HG03095 (cell line): ENCODE results near the gene ALK.
"Not testable (repeated sequence)": the region's sequence is repeated elsewhere in the genome, so short reads cannot be mapped to it uniquely, and the experiment has no call there.

Experiments used
- ATAC-seq: cut with Tn5 transposase; IDR thresholded peaks from one replicate; pipeline ENCODE4 v1.9.1; 2021; ENCODE audit warnings: moderate library complexity; ENCODE audit not compliant: unreplicated experiment

Gene ALK

DNA sequence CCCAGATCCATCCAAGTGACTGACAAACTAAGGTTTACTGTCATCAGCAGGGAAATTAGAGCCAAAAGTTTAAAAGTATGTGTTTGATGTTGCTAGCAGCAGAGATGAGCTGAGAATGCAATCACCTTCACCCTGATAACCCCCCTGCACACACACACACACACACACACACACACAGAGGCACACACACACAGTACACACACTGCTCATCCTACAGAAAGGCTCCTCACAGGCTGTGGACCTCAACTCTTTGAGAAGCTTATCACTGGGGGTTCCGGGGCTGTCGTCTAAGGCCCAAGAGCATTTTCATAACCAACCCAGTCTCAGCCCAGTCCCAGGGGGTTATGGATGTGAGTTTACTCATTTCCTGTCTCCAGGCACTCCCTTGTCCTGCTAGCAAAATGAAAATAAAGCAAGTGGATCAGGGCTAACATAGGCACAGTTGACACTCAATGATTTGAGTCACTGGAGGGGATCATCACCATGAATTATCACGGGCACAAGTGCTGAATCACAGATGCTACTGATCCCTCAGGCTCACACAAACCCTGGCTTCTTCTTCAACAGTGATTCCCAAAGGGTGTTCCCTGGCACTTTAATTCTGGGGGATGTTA lies 76.6 kb downstream of the ALK start:
- no peak for ATAC-seq

DNA sequence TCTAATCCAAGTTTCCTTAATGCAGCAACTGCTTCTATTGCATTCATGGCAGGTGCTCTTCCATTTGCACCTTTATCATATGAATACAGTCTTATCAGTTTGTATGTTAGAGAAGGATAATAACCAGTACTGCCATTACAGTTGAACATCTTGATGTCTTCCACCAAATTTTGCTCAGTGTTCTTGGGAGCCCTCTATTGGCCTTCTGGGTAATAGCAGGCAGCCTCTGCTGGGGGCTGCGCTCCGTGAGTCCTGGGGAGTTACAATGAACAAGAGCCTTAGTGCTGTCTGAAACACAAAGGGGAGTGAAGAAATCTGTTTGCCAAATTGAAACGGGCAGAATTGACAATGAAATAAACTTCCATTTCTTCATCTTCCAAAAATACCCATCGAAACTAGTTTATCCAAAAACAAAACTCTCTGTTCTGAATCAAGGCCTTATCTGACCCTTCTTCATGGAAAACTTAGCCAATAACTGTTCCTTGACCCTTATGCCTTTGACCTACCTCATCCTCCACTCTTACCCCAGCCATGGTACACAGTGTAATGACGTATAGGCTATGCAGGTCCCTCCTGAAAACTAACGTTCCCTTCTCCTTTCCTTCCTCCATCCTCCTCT lies 79.9 kb downstream of the ALK start:
- no peak for ATAC-seq

DNA sequence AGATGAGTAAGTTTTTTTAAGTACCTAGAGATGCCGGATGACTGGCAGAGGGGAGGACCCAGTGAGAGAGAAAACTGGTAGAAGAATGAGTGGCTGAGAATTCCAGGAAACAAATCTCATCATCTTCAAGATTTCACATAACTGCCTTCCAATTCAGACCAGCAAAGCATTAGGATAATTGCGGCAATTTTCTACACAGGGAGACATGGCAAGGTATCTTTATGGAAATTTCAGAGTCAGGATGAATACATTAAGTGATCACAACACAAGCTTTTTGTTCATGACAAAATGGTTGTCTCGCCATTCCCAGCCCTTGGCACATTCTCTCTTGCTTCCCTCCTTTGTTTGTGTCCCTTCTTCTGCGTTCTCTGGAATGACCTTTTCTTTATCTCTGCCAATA lies 82.1 kb downstream of the ALK start:
- ATAC-seq: no peak

DNA sequence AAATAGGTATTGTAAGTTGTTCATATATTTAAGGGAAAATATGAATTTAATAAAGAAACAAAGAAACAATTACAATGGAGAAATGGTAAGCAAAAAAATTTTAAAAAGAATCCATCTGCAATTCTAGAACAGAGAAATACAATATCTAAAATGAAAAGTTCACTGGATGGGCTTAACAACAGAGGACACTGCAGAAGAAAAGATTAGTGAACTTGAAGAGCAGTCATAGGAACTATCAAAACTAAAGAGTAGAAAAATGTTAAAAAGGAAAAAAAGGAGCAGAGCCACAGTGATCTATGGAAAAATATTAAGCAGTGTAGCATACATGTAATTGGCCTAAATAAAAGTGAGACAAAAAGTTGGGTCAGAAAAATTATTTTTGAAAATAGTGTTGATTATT lies 83.5 kb downstream of the ALK start:
- no peak for ATAC-seq

DNA sequence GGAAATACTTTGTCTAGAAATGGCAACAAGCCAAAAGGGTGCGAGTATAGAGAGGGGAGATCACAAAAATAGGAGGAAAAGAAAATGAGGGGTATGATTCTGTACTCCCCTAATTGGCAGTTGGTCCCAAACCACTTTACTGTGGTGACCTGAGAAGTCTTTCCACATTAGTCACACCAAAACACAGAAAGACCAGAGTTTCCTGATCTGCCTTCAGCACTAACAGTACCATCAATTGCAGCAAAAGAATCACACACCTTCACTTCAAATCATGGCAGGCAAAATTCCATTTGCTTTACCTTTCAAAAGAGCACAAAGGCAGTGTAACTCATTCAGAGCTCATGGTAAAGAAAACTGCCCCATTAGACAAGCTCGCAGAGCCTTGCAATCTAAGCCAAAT lies 86.8 kb downstream of the ALK start:
- ATAC-seq: no peak

DNA sequence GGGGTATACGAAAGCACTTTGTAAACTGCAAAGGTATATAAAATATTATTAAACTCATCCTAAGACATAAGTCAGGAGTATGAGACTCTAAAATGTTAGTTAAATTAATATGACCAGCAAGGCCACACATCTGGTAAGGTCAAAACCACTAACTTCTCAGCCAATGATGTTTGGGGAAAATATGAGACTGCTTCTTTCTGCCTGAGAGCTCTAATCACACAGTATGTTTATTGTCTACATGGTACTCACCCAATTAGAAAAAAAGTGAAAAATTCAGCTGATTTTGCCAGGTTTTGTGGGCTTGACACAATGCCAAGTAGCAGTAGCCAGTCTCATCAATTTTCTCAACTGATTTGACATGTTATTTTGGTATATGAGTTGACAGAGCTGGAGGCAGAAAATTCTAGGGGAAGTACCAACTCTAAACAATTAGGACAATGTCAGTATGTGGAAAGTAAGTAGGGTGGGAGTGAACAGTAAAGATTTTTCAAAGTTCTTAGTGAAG lies 87.3 kb downstream of the ALK start:
- no peak for ATAC-seq

DNA sequence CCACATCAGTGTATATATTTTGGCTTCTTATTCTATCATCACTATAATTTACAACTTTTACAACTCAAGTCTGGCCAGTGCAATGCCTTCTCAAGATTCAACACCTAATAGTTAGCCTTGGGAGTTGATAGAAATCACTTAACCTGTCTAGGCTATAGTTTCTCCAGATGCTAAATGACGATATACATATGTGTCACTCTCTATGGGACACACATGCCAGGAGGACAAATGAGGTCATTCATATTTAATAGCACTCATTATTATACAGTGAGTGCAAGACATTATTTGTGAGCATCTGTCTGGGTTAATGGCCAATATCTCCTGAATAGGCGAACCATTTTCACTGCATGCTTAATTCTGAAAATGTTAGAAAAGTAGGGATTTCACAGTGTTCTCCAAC lies 89.8 kb downstream of the ALK start:
- no peak for ATAC-seq

DNA sequence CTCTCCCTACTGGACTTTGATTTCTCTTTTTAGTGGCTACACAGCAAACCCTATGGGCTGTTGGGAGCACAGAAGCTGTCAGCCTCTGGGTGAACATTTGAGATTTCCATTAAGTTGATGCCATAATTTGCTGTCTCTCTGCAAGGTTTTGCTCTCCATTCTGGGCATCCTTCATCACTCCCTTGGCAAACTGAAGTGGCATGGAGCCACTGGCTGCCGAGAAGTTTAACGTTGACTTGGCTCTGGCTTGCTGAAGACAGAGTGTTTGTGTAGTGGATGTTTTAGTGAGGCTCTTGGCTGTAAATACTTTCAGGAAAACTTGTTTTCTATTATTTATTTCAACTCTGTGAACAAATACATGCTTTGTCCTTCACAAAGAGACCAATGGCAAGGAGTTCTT lies 91.5 kb downstream of the ALK start:
- no peak for ATAC-seq

DNA sequence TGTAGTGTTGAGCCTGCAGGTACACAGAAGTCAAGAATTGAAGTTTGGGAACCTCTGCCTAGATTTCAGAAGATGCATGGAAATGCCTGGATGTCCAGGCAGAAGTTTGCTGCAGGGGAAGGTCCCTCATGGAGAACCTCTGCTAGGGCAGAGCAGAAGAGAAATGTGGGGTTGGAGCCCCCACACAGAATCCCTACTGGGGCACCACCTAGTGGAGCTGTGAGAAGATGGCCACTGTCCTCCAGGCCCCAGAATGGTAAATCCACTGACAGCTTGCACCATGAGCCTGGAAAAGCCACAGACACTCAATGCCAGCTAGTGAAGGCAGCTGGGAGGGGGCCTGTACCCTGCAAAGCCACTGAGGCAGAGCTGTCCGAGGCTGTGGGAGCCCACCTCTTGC lies 97.2 kb downstream of the ALK start:
- not testable (repeated sequence) for ATAC-seq

DNA sequence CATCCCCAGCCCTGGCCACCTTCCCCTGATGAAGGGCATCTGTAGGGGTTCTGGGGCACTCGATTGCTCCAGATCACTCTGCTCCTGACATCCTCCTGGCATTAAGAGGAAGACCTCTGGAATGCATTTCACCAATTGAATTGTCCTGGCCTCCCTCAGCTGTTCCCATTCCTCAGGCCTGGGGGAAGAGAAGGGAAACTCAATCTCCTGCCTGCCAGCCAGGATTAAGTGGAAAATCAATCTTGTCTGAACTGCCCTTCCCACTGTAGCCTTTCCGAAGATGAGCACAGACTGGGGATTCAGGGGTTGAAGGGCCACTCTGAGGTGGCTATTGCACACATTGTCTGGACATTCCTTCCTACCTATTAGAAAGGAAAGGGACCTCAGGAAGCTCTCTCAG lies 99.8 kb downstream of the ALK start:
- no peak for ATAC-seq

DNA sequence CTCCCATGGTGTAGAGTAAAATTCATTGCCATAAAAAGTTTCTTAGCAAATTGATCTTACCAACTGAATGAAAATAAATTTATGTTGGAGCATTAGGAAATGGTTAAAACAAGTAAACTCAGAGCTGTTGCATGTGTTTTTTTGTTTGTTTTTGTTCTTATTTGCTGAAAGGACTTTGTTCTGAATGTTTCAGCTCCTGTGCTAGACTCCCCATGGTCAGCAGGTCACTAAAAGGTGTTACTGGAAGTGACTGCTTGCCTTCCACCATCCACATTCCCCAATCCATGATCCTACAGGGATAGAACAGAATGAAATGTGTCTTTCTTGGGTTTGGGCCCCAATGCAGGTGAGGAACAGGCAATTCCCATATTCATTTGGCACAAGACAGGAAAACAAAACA lies 101.8 kb downstream of the ALK start:
- ATAC-seq: no peak

DNA sequence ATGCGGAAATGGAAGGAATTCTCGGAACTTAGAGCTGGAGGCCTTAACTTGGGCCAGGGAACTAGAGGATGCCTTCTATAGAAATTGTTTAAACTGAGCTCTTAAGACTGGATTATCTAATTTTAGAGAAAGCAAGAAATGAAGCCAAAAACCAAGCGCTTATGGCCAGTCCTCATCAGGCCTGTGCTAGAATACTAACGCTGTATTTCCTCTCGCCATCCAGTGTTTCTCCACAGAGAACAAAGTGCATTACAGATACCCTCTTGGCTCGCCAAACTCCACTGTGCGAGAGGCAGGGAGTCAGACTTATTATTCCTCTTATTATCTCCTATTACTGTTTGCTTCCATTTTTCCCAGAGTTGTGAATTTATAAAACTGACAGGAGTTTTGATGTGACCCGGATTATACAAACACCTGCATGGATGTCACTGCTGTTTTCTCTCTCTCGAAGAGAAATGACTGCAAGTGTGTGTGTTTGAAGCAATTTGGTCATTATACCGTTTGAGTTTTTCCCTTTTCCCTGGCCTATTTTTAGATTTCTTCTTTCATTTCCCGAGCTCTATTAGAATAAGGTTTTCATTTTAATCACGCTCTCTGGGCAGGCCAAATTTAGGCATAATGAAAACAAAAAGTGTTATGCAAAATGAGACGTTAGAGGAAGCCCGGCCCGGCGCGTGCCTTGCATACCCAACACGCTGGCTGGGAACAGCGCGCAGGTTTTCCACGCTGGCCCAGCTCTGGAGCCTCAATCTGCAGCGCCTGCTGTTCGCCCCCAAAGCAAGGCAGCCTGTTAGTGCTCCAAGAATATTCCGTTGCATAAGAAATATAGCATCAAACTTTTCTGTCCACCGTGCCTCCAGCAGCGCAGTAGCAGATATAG lies 103.3 kb downstream of the ALK start:
- ATAC-seq: no peak

DNA sequence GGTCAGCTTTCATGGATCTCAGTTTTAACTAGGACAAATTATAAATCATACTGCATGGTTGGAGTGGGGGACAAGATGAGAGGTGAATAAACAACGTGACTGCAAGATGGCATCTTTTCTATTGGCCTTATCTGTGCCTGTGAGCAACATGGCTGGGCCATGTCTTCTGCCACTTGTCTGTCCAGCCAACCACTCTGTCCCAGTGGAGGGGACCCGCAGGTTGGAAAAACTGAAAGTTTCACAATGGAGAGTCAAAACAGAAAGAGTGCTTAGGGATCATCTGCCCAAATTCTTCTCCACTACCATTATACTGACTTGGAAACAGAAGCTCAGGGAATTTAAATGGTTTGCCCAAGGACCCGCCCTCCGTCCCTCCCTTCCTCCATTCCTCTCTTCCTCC lies 104.1 kb downstream of the ALK start:
- no peak for ATAC-seq

DNA sequence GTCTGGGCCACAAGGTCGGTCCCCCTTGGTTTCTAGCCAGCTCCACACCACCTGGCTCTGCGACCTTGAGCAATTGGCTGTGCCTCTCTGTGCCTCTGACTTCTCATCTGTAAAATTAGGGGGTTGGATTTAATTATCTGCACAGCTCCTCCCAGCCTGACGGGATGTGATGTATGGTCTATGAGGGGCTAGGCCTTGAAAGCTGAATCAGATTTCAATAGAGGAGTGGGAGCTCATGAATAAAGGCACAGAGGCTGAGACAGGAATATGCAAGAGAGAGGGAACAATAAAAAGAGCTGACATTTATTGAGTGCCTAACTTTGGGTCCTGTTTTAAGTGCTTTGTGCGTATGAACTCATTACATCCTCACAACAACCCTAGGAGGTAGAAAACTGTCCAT lies 104.7 kb downstream of the ALK start:
- no peak for ATAC-seq

DNA sequence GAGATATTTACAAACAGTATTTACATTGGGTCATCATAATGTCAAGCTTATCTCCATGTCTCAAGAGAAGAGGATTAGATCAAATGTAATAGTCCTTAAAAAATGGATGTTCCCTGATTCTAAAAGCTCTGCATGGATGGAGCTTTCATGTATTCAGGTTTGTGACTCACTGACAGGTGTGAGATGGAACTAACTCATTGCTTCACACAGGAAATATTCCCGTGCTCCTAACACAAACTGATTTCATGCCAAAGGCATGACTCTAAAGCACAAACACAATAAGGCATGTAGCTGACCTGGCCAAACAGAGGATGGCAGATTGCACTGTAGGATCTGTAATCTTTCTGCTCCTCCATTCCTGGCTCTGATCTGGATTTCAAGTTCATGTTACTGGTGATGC lies 110.0 kb downstream of the ALK start:
- no peak for ATAC-seq

DNA sequence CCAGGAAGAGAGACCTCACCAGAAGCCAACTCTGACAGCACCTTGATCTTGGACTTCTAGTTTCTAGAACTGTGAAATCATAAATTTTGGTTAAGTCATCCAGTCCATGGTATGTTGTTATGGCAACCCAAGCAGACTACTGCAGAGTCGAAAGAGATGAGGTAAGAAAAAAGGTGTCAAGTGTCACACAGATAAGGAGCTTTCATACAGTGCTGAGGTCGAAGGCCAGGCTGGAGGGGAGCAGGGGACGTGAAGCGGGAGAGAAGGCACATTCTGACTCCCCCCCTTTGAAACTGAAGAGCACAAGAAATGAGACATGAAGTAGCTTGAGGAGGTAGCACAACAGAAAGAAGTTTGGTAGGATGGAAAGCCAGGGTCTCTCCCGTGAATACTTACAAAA lies 110.4 kb downstream of the ALK start:
- no peak for ATAC-seq

DNA sequence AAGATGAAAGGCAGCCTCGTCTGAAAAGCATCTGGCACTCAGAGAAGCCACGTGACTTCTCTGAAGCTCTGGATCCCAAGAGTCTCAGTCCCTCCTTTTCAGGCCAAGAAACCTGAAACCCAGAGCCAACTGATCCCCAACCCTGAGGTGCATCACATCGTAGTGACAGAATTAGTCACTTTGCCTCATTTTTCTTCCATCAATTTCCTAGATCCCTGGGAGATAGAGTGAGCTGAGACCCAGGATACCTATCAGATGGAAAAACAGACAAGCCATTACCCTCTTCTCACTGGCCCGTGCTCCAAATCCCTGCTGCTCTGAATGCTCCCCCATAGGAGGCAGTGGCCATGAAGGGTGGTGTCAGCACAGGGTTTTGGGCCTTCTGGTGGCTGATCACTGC lies 113.1 kb downstream of the ALK start:
- ATAC-seq: no peak

DNA sequence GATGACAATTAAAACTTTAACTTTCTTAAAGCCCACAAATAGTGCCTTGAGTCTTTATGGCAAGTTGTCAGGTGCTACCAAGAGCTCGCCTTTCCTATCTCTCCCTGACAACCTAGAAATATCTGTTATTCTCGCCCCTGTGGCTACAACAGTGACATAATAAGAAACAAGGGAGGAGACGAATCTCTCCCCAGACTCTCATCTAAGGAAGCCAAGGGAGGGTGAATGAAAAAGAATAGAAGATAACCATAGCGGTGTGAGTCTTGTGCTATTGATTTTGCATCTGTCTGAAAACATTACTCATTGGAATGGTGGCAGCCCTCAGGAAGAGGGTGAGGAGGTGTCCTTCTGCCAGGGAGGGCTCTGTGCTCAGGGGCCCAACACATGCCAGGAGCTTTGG lies 114.3 kb downstream of the ALK start:
- ATAC-seq: no peak

DNA sequence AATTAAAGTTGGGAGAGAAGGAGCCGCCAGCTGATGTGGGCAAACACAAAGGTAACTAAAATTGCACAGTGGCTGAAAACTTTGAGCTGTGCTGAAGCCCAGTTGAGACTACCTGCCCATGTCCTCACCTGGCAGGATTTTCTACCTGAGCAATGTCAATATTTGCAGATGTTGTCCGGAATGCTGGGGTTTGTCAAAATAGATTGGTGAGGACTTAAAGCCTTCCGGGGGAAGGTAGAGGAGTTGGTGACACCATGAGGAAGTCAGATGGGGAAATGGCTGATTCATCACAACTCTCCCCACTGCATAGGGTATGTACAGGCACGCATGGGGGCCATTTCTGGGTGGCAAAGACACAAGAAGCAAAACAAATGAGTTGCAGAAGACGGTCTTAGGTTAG lies 114.9 kb downstream of the ALK start:
- no peak for ATAC-seq

DNA sequence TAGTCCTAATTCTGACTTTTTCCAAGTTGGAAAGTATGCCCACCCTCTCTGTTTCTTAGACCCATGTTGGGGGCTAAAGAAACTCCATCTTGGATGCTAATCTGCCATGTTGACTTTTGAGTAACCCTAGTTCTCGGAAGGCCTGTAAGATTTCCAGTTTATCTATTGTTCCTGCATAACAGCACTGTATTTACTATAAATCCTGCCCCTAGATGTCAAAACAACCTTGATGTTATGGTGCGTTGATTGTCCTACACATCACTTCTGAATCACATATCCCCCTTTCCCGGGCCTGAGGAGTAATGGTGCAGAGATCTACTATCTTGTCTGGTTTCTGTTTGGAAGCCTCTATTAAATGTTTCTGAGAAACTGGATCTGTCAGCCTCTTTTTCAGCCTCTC lies 116.7 kb downstream of the ALK start:
- no peak for ATAC-seq

DNA sequence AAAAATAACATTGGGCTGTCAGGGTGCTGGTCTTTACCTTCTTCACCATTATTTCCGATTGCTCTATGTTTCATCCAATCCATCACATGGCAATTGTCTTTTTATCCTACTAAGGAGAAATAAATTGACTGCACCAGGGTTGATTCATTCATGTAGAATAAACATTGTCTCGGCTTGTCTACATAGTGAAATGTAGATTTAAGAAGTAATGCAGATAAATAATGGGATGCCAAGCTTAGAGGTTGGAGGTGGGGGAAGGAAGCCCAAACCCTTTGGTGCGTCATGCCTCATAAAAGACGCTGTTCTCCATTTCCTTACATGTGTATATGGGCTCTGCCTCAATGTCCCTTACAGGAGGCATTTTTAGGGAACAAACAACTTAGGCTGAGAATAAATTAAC lies 117.8 kb downstream of the ALK start:
- no peak for ATAC-seq

DNA sequence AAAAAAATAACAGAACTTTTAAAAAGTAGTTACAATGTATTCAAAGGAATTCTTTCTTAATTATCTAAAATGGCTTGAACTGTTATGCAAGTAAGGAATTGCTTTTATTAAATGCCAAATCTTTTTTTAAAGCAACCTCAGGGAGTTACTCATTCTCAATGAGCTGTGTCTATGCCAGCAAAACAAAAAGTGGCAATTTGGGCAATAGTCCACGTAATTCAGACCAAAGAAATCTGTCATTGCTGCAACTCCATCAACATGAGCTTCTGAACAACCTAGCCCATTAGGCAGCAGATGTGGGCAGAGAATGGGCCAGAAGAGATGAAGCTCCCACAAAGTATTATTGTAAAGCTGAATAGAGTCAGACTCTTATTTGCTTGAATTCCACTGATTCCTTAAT lies 118.4 kb downstream of the ALK start:
- no peak for ATAC-seq
